Measurements from ENCODE around the gene C5orf63. TPM values are rescaled to one million over a fixed set of nuclear protein-coding genes. Genes with fewer than 3 reads are reported as not detected.

C5orf63 gene
- polyA plus RNA-seq, 1 donor from 2014 or later, result not detected

- H3K9ac ChIP-seq (ENCODE audit: low read length), result no peak overlapping the region
- no peaks in the 10 kb centered on the region for H3K36me3 ChIP-seq (ENCODE audit: insufficient read depth, low read length)
- no peaks in the 10 kb centered on the region for H3K79me2 ChIP-seq (replicated peaks; ENCODE audit: insufficient read depth, low read length)
- H4K20me1 ChIP-seq (ENCODE audit: insufficient read depth), result no peaks in the 10 kb centered on the region
- H3K27ac ChIP-seq (ENCODE audit: low read length), result no peak overlapping the region
- no peak overlapping the region for H2AFZ ChIP-seq (ENCODE audit: low read depth, low read length)
- H3K9me3 ChIP-seq (ENCODE audit: low read length), result no peaks in the 10 kb centered on the region
- no peak overlapping the region for H3K4me2 ChIP-seq (ENCODE audit: low read length)
- no peaks in the 10 kb centered on the region for H3K9me2 ChIP-seq (ENCODE audit: insufficient read depth, low read length)
- no peaks in the 10 kb centered on the region for H3F3A ChIP-seq (ENCODE audit: insufficient read depth, low read length, poor library complexity, severe bottlenecking)
- H3K4me3 ChIP-seq (ENCODE audit: low read length), result no peak overlapping the region
- no peaks in the 10 kb centered on the region for H3K27me3 ChIP-seq (ENCODE audit: insufficient read depth, low read depth, low read length)
- TF ChIP-seq EP300 (conservative IDR thresholded peaks at IDR 0.05; ENCODE audit: poor library complexity, severe bottlenecking) (no peak), POLR2AphosphoS5 (IDR thresholded peaks at IDR 0.05) (no peak), EZH2 (IDR thresholded peaks at IDR 0.05; ENCODE audit: borderline replicate concordance, insufficient read depth, low read length, poor library complexity, severe bottlenecking) (no peak), CTCF (IDR thresholded peaks at IDR 0.05; ENCODE audit: poor library complexity, severe bottlenecking) (no peak), TAF1 (IDR thresholded peaks at IDR 0.05; ENCODE audit: low read depth) (no peak), SMC3 (conservative IDR thresholded peaks at IDR 0.05; ENCODE audit: poor library complexity) (no peak), RAD21 (conservative IDR thresholded peaks at IDR 0.05) (no peak), MXI1 (conservative IDR thresholded peaks at IDR 0.05; ENCODE audit: poor library complexity, severe bottlenecking) (no peak)
- TF ChIP-seq, protein P1, sequence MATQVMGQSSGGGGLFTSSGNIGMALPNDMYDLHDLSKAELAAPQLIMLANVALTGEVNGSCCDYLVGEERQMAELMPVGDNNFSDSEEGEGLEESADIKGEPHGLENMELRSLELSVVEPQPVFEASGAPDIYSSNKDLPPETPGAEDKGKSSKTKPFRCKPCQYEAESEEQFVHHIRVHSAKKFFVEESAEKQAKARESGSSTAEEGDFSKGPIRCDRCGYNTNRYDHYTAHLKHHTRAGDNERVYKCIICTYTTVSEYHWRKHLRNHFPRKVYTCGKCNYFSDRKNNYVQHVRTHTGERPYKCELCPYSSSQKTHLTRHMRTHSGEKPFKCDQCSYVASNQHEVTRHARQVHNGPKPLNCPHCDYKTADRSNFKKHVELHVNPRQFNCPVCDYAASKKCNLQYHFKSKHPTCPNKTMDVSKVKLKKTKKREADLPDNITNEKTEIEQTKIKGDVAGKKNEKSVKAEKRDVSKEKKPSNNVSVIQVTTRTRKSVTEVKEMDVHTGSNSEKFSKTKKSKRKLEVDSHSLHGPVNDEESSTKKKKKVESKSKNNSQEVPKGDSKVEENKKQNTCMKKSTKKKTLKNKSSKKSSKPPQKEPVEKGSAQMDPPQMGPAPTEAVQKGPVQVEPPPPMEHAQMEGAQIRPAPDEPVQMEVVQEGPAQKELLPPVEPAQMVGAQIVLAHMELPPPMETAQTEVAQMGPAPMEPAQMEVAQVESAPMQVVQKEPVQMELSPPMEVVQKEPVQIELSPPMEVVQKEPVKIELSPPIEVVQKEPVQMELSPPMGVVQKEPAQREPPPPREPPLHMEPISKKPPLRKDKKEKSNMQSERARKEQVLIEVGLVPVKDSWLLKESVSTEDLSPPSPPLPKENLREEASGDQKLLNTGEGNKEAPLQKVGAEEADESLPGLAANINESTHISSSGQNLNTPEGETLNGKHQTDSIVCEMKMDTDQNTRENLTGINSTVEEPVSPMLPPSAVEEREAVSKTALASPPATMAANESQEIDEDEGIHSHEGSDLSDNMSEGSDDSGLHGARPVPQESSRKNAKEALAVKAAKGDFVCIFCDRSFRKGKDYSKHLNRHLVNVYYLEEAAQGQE (IDR thresholded peaks at IDR 0.05; ENCODE audit: borderline replicate concordance), result no peak
Observed at GRCh38 chr5:127086589-127086988, 13.3 kb upstream of the C5orf63 start.

- Histone ChIP-seq H3K9me3 (ENCODE audit: low read length) (no peaks in the 10 kb centered on the region), H3K9me2 (ENCODE audit: insufficient read depth, low read length) (no peaks in the 10 kb centered on the region), H3K27me3 (ENCODE audit: insufficient read depth, low read depth, low read length) (no peaks in the 10 kb centered on the region), H3K27ac (ENCODE audit: low read length) (no peak overlapping the region), H3K9ac (ENCODE audit: low read length) (no peak overlapping the region), H3K4me3 (ENCODE audit: low read length) (no peak overlapping the region), H3F3A (ENCODE audit: insufficient read depth, low read length, poor library complexity, severe bottlenecking) (no peaks in the 10 kb centered on the region), H3K36me3 (ENCODE audit: insufficient read depth, low read length) (no peaks in the 10 kb centered on the region), H4K20me1 (ENCODE audit: insufficient read depth) (no peaks in the 10 kb centered on the region), H3K79me2 (replicated peaks; ENCODE audit: insufficient read depth, low read length) (no peaks in the 10 kb centered on the region), H3K4me2 (ENCODE audit: low read length) (no peak overlapping the region), H2AFZ (ENCODE audit: low read depth, low read length) (no peak overlapping the region)
- TF ChIP-seq SMC3 (conservative IDR thresholded peaks at IDR 0.05; ENCODE audit: poor library complexity), result no peak
- TF ChIP-seq EP300 (conservative IDR thresholded peaks at IDR 0.05; ENCODE audit: poor library complexity, severe bottlenecking), result no peak
- no peak for TF ChIP-seq MXI1 (conservative IDR thresholded peaks at IDR 0.05; ENCODE audit: poor library complexity, severe bottlenecking)
Observed at GRCh38 chr5:127085796-127086195, 12.5 kb upstream of the C5orf63 start.

GRCh38 chr5:127085371-127085770, 12.1 kb upstream of the C5orf63 start:
- H3K36me3 ChIP-seq (ENCODE audit: insufficient read depth, low read length), result no peaks in the 10 kb centered on the region
- H3K4me3 ChIP-seq (ENCODE audit: low read length), result no peak overlapping the region
- H3K27me3 ChIP-seq (ENCODE audit: insufficient read depth, low read depth, low read length), result no peaks in the 10 kb centered on the region
- H3K79me2 ChIP-seq (replicated peaks; ENCODE audit: insufficient read depth, low read length), result no peaks in the 10 kb centered on the region
- H3K9ac ChIP-seq (ENCODE audit: low read length), result no peak overlapping the region
- H3F3A ChIP-seq (ENCODE audit: insufficient read depth, low read length, poor library complexity, severe bottlenecking), result no peaks in the 10 kb centered on the region
- TF ChIP-seq EP300 (conservative IDR thresholded peaks at IDR 0.05; ENCODE audit: poor library complexity, severe bottlenecking) (no peak), TAF1 (IDR thresholded peaks at IDR 0.05; ENCODE audit: low read depth) (no peak), CTCF (IDR thresholded peaks at IDR 0.05; ENCODE audit: poor library complexity, severe bottlenecking) (no peak), RAD21 (conservative IDR thresholded peaks at IDR 0.05) (no peak), EZH2 (IDR thresholded peaks at IDR 0.05; ENCODE audit: borderline replicate concordance, insufficient read depth, low read length, poor library complexity, severe bottlenecking) (no peak), POLR2AphosphoS5 (IDR thresholded peaks at IDR 0.05) (no peak), MXI1 (conservative IDR thresholded peaks at IDR 0.05; ENCODE audit: poor library complexity, severe bottlenecking) (no peak), SMC3 (conservative IDR thresholded peaks at IDR 0.05; ENCODE audit: poor library complexity) (no peak)
- TF ChIP-seq, protein P1 (IDR thresholded peaks at IDR 0.05; ENCODE audit: borderline replicate concordance), result no peak
- H2AFZ ChIP-seq (ENCODE audit: low read depth, low read length), result no peak overlapping the region
- H3K9me3 ChIP-seq (ENCODE audit: low read length), result no peaks in the 10 kb centered on the region
- no peak overlapping the region for H3K27ac ChIP-seq (ENCODE audit: low read length)
- no peak overlapping the region for H3K4me2 ChIP-seq (ENCODE audit: low read length)
- H4K20me1 ChIP-seq (ENCODE audit: insufficient read depth), result no peaks in the 10 kb centered on the region
- H3K9me2 ChIP-seq (ENCODE audit: insufficient read depth, low read length), result no peaks in the 10 kb centered on the region
